Measurements from ENCODE around the gene IQSEC3. TPM values are rescaled to one million over a fixed set of nuclear protein-coding genes. Genes with fewer than 3 reads are reported as not detected.

Gene IQSEC3
- polyA plus RNA-seq, 2 donors: 0.13 to 0.14 TPM

DNA sequence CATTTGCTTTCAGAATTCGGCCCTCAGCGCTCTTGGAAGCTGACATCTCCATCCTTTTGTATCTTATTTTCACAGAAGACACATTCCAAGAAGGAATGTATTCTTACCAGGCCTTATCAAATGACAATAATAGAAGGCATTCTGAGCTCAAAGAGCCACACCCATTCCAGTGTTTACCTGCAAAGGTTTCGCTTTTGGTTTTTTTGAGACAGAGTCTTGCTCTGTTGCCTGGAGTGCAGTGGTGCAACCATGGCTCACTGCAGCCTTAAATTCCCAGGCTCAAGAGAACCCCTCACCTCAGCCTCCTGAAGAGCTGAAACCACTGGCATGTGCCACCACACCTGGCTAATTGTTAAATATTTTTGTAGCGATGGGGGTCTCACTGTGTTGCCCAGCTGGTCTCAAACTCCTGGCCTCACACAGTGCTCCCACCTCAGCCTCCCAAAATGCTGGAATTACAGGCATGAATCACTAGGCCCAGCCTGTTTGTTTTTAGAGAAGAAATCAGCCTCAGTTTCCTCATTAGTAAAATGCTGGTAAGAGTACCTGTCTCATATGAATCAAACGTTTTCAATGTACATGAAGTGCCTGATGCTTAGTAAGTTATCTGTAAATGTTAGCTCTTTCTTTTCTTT is 78.2 kb downstream of the IQSEC3 start:
- H3K4me1 ChIP-seq (ENCODE audit: control insufficient read depth in 2 of 2, insufficient read depth in 2 of 2, low read length in 1 of 2): peaks cover 2 to 10% of the 10 kb centered on the region in 2 donors
- H3K9me3 ChIP-seq (ENCODE audit: control insufficient read depth in 2 of 2, insufficient read depth in 1 of 2, low read depth in 1 of 2, low read length in 1 of 2): no peaks in the 10 kb centered on the region
- H3K4me3 ChIP-seq (ENCODE audit: low read depth in 1 of 2, low read length in 2 of 2): no peak overlapping the region
- no peaks in the 10 kb centered on the region for H3K27me3 ChIP-seq (ENCODE audit: control insufficient read depth in 1 of 2, insufficient read depth in 2 of 2, low read length in 2 of 2)
- 51 to 54% methylated on average over 5 of the region's 5 CpGs for WGBS, 2 donors
- no peaks in the 10 kb centered on the region for H3K36me3 ChIP-seq (ENCODE audit: control insufficient read depth in 2 of 2, insufficient read depth in 2 of 2, low read length in 1 of 2)
- peak overlapping the region; percentile 52 to 68 for H3K27ac ChIP-seq (ENCODE audit: low read depth in 2 of 2, low read length in 1 of 2)

DNA sequence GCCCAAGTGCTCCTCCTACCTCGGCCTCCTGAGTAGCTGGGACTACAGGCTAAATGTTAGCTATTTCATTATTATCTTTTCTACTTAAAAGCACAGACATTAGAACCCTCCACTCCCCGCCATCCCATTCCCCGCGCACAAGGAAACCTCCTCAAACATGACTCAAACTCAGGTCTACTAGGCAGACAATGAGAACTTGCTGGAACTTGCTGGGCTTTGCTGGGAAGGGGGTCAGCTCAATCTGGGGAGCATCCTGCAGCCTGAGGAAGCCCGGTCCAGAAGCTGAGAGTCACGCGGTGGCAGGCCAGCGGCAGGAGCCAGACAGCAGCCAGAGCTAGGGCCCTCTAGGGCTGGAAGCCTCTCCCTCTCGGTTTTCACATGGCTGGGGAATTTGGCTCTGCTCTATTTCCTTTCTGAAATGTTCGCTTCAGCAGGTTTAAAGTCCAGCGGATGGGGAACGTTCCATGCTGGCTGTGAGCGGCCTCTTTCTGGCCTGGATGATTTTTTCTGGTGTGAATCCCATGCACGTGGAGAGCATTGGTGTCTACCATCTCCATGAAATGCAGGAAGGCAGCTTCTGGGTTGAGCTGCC is 78.9 kb downstream of the IQSEC3 start:
- Histone ChIP-seq H3K4me3 (ENCODE audit: low read depth in 1 of 2, low read length in 2 of 2) (no peak overlapping the region), H3K36me3 (ENCODE audit: control insufficient read depth in 2 of 2, insufficient read depth in 2 of 2, low read length in 1 of 2) (no peaks in the 10 kb centered on the region), H3K27me3 (ENCODE audit: control insufficient read depth in 1 of 2, insufficient read depth in 2 of 2, low read length in 2 of 2) (no peaks in the 10 kb centered on the region), H3K27ac (ENCODE audit: low read depth in 2 of 2, low read length in 1 of 2) (no peak overlapping the region), H3K4me1 (ENCODE audit: control insufficient read depth in 2 of 2, insufficient read depth in 2 of 2, low read length in 1 of 2) (peaks cover 2 to 13% of the 10 kb centered on the region in 2 donors), H3K9me3 (ENCODE audit: control insufficient read depth in 2 of 2, insufficient read depth in 1 of 2, low read depth in 1 of 2, low read length in 1 of 2) (no peaks in the 10 kb centered on the region)
- 45 to 58% methylated on average over 14 of the region's 14 CpGs for WGBS, 2 donors

DNA sequence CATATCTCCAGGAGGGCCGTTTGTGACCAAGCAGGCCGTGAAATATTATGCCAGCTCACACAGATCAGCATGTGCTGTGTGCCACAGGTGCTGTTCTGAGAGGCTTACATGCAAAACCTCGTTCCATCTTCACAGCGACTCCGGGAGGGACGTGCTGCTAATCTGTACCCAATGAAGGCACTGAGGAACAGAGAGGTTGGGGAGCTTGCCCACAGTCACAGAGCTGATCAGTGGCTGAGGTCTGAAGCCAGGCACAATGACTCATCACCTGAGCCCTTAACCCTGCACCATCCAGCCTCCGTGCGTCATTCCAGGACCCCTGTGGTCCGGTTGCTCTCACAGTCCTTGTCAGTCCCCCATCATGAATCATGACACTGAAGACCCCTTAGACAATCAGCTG is 80.7 kb downstream of the IQSEC3 start:
- Histone ChIP-seq H3K36me3 (ENCODE audit: control insufficient read depth in 2 of 2, insufficient read depth in 2 of 2, low read length in 1 of 2) (no peaks in the 10 kb centered on the region), H3K9me3 (ENCODE audit: control insufficient read depth in 2 of 2, insufficient read depth in 1 of 2, low read depth in 1 of 2, low read length in 1 of 2) (no peaks in the 10 kb centered on the region), H3K4me1 (ENCODE audit: control insufficient read depth in 2 of 2, insufficient read depth in 2 of 2, low read length in 1 of 2) (peaks cover 2 to 13% of the 10 kb centered on the region in 2 donors), H3K27ac (ENCODE audit: low read depth in 2 of 2, low read length in 1 of 2) (no peak overlapping the region), H3K27me3 (ENCODE audit: control insufficient read depth in 1 of 2, insufficient read depth in 2 of 2, low read length in 2 of 2) (no peaks in the 10 kb centered on the region), H3K4me3 (ENCODE audit: low read depth in 1 of 2, low read length in 2 of 2) (no peak overlapping the region)
- WGBS, 2 donors: 89 to 93% methylated on average over 9 of the region's 9 CpGs

DNA sequence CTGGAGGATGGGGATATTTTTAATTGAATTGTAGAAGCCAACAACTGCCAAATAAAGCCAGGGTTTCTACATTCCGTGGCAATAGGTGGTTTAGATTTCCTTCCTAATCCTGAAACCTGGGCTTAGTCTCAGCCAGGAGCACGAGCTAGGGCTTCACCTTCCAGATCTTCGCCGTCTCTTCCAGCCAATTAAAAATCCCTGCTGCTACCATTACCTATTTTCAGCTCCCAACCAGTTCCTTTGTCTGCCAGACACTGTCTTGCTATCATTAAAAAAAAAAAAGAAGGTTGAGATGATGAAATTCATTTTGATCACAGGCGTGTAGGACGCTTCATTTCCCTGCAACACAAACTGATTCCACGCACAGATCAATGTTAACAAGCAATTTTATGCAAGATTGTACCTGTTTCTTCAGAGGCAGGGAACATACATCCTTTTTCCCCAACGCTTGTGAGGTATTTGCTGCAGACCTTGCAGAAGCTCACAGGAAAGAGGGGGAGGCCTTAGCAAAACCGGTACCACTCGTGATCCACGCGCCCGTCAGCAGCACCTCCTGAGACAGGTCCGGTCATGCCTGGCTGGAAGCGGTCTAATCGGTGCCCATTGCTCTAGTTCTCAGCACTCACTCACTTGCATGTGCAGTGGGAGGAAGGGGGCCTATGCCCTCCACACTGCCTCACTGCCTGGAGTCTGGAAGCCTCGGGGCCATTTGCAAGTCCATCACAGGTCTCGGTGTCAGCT is 82.3 kb downstream of the IQSEC3 start:
- Histone ChIP-seq H3K27ac (ENCODE audit: low read depth in 2 of 2, low read length in 1 of 2) (no peak overlapping the region), H3K4me3 (ENCODE audit: low read depth in 1 of 2, low read length in 2 of 2) (no peak overlapping the region), H3K27me3 (ENCODE audit: control insufficient read depth in 1 of 2, insufficient read depth in 2 of 2, low read length in 2 of 2) (no peaks in the 10 kb centered on the region), H3K4me1 (ENCODE audit: control insufficient read depth in 2 of 2, insufficient read depth in 2 of 2, low read length in 1 of 2) (peaks cover 2 to 9% of the 10 kb centered on the region in 2 donors), H3K9me3 (ENCODE audit: control insufficient read depth in 2 of 2, insufficient read depth in 1 of 2, low read depth in 1 of 2, low read length in 1 of 2) (no peaks in the 10 kb centered on the region), H3K36me3 (ENCODE audit: control insufficient read depth in 2 of 2, insufficient read depth in 2 of 2, low read length in 1 of 2) (no peaks in the 10 kb centered on the region)
- WGBS, 2 donors: 53 to 65% methylated on average over 18 of the region's 18 CpGs

DNA sequence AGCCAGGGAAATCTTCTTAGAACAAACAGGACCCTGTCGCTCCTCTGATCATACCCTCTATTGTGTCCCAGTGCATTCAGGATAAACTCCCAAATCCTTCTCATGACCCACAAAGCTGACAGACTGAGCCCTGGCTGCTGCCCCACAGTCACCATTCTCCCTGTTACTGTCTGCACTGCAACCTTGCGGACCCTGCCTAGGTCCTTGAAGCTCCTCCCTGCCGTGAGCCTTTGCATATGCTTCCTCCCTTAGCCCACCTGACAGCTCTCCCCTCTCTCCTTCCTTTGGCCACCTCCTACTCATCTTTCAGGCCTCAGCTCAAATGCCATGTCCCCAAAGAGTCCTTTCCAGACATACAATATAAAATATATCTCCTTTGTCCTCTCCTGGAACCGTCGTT is 85.0 kb downstream of the IQSEC3 start:
- Histone ChIP-seq H3K9me3 (ENCODE audit: control insufficient read depth in 2 of 2, insufficient read depth in 1 of 2, low read depth in 1 of 2, low read length in 1 of 2) (no peaks in the 10 kb centered on the region), H3K36me3 (ENCODE audit: control insufficient read depth in 2 of 2, insufficient read depth in 2 of 2, low read length in 1 of 2) (no peaks in the 10 kb centered on the region), H3K27ac (ENCODE audit: low read depth in 2 of 2, low read length in 1 of 2) (no peak overlapping the region), H3K4me1 (ENCODE audit: control insufficient read depth in 2 of 2, insufficient read depth in 2 of 2, low read length in 1 of 2) (peaks cover 2 to 3% of the 10 kb centered on the region in 2 donors), H3K4me3 (ENCODE audit: low read depth in 1 of 2, low read length in 2 of 2) (no peak overlapping the region), H3K27me3 (ENCODE audit: control insufficient read depth in 1 of 2, insufficient read depth in 2 of 2, low read length in 2 of 2) (no peaks in the 10 kb centered on the region)
- 80 to 85% methylated on average over 5 of the region's 5 CpGs for WGBS, 2 donors

DNA sequence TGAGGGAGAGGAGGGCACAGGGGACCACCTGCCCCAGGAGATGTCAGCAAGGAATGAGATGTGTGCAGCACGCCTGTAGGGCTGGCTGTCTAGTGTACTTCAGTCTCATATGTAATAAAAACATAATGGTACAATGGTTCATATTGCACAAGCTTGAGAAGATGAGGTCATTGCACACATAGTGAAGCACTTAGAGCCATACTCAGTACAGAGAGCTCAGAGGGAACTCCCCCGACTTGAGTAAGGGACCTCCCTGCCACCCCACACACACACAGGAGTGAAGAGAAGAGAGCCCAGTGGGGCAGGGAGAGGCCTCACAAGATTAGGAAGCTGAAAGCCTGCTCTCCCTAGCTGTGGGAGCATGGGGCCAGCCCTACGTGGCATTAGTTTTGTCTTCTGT is 85.9 kb downstream of the IQSEC3 start:
- 50 to 57% methylated on average over 3 of the region's 3 CpGs for WGBS, 2 donors
- Histone ChIP-seq H3K4me1 (ENCODE audit: control insufficient read depth in 2 of 2, insufficient read depth in 2 of 2, low read length in 1 of 2) (peaks cover 2 to 3% of the 10 kb centered on the region in 2 donors), H3K27ac (ENCODE audit: low read depth in 2 of 2, low read length in 1 of 2) (no peak overlapping the region), H3K9me3 (ENCODE audit: control insufficient read depth in 2 of 2, insufficient read depth in 1 of 2, low read depth in 1 of 2, low read length in 1 of 2) (no peaks in the 10 kb centered on the region), H3K27me3 (ENCODE audit: control insufficient read depth in 1 of 2, insufficient read depth in 2 of 2, low read length in 2 of 2) (no peaks in the 10 kb centered on the region), H3K4me3 (ENCODE audit: low read depth in 1 of 2, low read length in 2 of 2) (no peak overlapping the region), H3K36me3 (ENCODE audit: control insufficient read depth in 2 of 2, insufficient read depth in 2 of 2, low read length in 1 of 2) (no peaks in the 10 kb centered on the region)

DNA sequence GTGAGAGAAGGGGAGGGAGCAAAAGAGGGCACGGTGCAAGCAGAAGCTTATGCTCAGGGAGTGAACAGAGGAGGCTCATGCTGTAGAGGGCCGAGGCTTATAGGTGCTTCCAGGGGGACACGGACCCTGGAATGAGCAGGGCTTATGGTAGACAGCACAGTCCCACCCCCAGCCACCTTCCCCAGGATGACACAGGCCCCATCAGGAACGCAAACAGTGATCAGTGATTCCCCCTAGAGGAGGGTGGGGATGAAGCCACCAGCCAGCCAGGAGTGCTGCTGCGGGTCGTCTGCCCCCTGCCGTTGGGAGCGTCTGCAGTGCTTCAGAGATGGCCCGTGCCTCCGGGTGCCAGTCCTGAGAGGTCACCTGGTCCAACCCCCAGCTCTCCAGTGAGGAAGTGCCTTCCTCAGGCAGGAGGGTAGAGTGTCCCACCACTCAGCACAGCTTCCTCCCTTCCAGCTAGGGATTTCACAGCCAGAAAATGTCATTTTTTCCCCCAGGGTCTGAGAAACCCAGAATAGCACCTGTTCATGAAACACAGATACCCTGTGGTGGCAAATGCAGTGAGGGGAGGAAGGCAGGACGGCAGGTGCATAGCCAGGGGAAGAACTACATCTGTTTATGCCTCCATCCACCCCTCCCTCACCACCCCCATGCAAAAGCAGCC is 86.6 kb downstream of the IQSEC3 start:
- Histone ChIP-seq H3K4me3 (ENCODE audit: low read depth in 1 of 2, low read length in 2 of 2) (no peak overlapping the region), H3K27me3 (ENCODE audit: control insufficient read depth in 1 of 2, insufficient read depth in 2 of 2, low read length in 2 of 2) (no peaks in the 10 kb centered on the region), H3K9me3 (ENCODE audit: control insufficient read depth in 2 of 2, insufficient read depth in 1 of 2, low read depth in 1 of 2, low read length in 1 of 2) (no peaks in the 10 kb centered on the region), H3K27ac (ENCODE audit: low read depth in 2 of 2, low read length in 1 of 2) (no peak overlapping the region), H3K4me1 (ENCODE audit: control insufficient read depth in 2 of 2, insufficient read depth in 2 of 2, low read length in 1 of 2) (peaks cover 2 to 3% of the 10 kb centered on the region in 2 donors), H3K36me3 (ENCODE audit: control insufficient read depth in 2 of 2, insufficient read depth in 2 of 2, low read length in 1 of 2) (no peaks in the 10 kb centered on the region)
- 21 to 23% methylated on average over 11 of the region's 11 CpGs for WGBS, 2 donors

DNA sequence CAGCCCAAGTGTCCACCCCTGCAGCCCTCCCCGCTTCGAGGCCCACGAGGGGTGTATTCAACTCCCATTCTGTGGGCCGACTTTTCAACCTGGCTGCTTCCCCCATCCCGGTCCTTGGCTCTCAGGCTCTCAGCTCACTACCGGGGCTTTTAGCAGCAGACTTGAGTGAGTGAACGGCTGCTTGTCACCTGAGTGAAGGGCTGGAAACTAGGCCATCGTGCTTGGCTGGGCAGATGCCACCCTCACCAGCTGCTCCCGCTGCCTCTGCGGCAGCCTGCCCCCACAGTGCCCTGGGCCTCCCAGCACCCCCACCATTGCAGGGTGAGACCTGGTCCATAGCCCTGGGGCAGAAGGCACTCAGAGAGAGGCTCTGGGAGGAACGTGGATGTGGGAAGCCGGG is 87.5 kb downstream of the IQSEC3 start:
- Histone ChIP-seq H3K36me3 (ENCODE audit: control insufficient read depth in 2 of 2, insufficient read depth in 2 of 2, low read length in 1 of 2) (no peaks in the 10 kb centered on the region), H3K27ac (ENCODE audit: low read depth in 2 of 2, low read length in 1 of 2) (no peak overlapping the region), H3K9me3 (ENCODE audit: control insufficient read depth in 2 of 2, insufficient read depth in 1 of 2, low read depth in 1 of 2, low read length in 1 of 2) (no peaks in the 10 kb centered on the region), H3K4me3 (ENCODE audit: low read depth in 1 of 2, low read length in 2 of 2) (no peak overlapping the region), H3K27me3 (ENCODE audit: control insufficient read depth in 1 of 2, insufficient read depth in 2 of 2, low read length in 2 of 2) (no peaks in the 10 kb centered on the region), H3K4me1 (ENCODE audit: control insufficient read depth in 2 of 2, insufficient read depth in 2 of 2, low read length in 1 of 2) (peaks cover 2 to 3% of the 10 kb centered on the region in 2 donors)
- 86 to 90% methylated on average over 12 of the region's 12 CpGs for WGBS, 2 donors

DNA sequence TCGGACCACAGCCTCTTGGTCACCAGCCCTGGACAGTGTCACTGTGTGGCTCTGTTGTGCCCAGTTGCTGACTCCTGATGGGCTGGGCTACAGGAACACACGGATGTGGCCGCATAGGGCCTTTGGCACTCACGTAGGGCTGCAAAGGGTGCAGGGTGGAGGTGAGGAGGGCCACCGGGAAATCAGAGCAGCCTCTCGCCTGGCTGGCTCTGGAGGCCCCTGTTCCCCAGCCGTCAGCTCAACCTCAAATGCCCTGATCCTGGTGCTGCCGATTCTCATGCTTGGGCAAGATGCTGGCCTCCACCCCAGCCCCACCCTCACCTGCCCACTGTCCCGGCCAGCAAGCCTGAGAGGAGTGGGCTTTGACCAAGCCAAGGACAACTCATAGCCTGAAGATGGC is 88.4 kb downstream of the IQSEC3 start:
- Histone ChIP-seq H3K36me3 (ENCODE audit: control insufficient read depth in 2 of 2, insufficient read depth in 2 of 2, low read length in 1 of 2) (no peaks in the 10 kb centered on the region), H3K27me3 (ENCODE audit: control insufficient read depth in 1 of 2, insufficient read depth in 2 of 2, low read length in 2 of 2) (no peaks in the 10 kb centered on the region), H3K27ac (ENCODE audit: low read depth in 2 of 2, low read length in 1 of 2) (no peak overlapping the region), H3K4me1 (ENCODE audit: control insufficient read depth in 2 of 2, insufficient read depth in 2 of 2, low read length in 1 of 2) (peaks cover 0 to under 1% of the 10 kb centered on the region in 2 donors), H3K4me3 (ENCODE audit: low read depth in 1 of 2, low read length in 2 of 2) (no peak overlapping the region), H3K9me3 (ENCODE audit: control insufficient read depth in 2 of 2, insufficient read depth in 1 of 2, low read depth in 1 of 2, low read length in 1 of 2) (no peaks in the 10 kb centered on the region)
- 80% methylated on average over 9 of the region's 9 CpGs for WGBS, 2 donors

All from esophagus (tissue), 2 donors.